SK-N-DZ (cell line): ENCODE measurements around the gene MVB12B.

Source experiments
- DNase-seq: peaks from one replicate; pipeline ENCODE4 v3.0.0-alpha.2; 2015; ENCODE audit warnings: low spot score

Gene MVB12B

DNA sequence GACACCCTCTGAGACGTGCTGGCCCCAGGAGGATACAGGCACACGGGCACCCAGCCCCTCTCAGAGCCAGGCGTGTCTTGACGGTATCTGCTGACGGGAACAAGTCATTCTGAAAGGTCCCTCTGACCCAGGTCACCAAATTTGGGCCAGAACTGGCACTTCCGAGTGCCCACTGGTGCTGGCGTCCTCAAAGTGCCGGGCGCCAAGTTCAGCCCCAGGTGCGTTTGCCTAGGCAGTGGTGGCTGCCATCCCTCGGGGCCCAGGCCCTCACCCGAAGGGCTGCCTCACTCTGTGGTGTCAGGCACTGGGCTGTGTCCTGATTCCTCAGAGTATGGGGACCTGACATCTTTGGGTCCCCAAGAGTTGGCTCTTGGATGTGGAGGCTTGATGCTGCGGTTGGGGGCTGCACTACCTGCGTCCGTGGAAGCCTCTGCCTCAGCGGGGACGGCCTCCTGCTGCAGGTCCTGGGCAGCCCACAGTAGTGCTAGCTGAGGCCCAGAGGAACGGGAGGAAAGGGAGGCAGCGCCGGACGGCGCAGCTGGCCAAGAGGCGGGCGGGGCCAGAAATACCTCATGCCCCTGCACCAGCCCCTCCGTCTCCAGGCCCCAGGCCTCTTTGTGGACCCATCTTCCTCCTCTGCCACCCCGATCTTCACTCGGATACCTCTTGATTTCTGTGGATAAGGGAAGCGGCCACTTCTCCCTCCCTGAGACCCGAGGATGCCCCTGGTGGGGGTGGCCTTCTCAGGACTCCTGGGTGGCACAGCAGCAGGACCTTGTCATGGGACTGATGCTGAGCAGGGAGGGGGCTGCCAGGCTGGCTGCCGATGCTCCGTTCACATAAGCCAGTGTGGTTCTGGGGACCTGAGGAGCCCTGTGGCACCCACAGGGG lies 177.7 kb downstream of the MVB12B start:
- DNase-seq, result no peak

DNA sequence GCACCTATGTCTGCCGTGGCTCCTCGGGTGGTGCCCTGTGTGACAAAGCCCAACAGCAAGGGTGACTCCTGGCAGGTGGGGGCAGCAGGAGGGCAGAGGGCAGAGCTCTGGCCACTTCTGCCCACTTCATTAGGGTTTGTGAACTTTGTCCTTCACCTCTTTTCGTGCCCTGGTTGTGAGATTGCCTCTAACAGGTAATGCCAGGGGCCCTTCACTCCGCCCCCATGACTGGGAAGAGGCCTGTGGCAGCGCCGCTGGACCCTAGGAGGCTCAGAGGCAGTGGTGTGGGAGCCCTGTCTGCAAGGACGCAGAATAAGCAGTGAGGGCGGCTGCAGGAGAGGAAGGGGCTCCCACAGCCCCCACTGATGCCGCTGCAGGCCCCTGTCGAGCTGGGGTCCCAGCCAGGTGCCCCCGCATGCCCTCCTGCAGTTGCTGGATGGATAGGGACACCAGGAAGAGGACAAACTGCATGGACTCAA lies 178.4 kb downstream of the MVB12B start:
- no peak for DNase-seq

DNA sequence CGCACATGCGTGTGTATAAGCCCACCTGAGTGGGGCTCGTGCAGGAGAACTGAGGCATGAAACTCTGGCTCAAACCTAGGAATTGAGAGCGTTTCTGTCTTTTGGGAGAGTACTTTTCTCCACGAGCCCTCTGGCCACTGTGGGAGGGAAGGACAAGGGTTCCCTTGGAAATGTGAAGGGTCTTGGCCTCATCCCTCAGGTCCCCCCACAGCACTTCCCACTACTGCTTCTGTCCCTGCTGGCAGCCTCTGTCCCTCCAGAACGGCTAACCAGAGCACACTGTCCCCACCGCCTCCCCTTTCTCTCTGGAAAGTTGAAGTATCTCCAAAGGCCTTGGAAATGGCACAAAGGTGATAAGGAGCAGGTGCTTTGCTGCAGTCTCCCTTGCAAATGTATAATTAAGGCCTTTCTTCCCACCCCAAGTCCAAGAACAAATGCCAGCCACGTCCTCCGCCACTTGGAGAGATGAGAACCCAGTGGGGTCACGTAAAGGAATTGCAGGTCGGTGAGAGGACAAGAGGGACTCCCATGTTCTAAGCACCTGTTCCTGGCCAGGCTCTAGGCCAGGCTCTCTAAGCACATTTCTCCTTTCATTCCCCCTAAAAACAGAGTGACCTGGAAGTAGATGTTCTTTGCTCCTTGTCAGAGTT lies 179.2 kb downstream of the MVB12B start:
- no peak for DNase-seq

DNA sequence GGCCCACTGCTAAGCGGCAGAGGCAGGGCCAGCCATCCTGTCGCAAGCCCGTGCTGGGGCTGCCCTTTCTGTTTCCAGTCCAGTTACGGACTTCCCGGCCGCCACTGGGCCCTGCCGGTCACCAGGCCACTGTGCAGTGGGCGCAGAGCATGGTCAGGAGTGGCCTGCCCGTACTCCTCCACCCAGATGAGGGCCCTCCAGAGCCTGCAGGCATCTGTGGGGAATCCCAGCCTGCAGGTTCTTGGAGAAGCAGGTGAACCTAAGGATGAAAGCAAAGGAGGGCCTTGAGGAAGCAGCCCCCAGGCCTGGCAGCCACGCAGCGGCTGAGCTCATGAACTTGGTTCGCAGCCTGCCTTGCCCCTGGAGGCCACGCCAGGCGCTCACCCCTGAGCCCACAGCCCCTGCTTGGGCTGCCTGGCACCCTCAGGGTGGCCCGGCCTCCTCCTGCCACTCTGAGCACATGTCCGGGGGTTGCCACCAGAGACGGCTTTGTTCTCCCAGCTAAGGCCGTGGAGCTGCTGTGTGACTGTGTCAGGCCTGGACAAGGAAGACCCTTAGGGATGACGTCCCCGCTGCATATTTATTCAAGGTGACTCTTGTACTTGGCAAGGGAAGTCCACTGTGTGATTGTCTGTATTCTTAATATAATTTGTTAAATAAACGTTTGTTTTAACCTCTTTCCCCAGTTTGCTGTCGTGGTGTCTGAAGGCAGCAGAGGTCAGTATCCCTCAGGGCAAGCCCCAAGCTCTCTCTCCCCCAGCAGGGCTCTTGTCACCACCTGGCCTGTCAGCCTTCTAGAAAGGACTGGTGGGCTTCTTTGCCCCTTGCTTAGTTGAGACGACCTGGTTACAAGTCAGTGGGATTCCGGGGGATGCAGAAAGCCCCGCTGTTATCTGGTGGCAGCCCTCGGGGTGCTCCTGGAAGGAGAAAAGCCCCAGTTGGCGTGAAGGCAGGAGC lies 180.0 kb downstream of the MVB12B start:
- DNase-seq, result no peak

DNA sequence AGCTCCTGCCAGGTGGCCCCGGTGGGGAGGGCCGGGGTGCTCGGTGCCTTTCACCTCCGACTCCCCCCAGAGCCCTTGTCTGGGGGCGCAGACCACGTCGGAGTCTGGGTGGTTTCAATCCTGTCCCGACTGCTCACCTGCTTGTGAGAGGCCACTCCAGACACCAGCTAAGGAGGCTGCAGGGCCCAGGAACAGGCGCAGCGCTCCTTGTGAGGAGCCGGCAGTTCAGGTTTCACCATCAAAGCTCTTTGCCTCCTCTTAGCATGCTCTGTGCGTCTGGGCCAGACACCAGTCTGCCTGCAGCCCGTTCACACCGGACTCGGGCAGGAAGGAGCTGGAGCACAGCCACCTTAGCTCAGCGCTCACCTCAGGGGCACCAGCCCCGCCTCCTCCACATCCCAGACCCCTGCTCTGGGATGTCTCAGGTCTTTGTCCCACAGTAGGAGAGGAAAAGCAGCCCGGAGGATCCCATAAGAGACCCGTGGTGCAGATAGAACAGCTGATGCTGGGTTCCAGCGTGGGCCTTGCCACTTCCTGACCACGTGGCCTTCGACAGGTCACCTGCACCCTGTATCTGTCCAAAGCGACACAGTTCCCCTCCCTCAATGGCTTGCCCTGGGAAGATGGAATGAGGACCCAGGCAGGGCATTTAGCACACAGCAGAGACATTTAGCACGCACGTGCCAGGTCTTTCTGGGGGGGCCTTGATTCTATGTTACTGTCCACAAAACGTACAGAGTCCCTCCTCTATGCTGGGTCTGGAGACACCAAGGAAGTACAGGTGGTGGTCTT lies 180.9 kb downstream of the MVB12B start:
- peak; percentile 57 for DNase-seq

DNA sequence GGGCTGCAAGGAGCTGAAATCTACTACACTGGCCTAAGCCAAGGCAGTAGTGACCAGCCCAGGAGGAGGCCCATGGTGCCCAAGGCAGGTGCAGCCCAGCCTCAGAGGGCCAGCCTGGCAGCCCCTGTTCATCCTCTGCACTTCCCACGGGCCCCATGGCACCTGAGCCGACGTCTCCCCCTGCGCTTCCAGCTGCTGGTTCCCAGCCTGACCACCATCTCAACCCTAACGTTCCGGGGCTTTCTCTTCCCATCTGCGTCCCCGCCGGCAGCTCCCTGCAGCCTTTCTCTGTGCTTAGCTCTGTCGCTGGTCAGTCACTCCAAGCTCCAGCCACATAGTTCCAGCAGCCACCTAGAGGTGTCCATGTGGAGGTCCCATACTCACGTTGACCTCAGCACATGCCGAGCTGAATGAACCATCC lies 181.6 kb downstream of the MVB12B start:
- DNase-seq, result no peak

DNA sequence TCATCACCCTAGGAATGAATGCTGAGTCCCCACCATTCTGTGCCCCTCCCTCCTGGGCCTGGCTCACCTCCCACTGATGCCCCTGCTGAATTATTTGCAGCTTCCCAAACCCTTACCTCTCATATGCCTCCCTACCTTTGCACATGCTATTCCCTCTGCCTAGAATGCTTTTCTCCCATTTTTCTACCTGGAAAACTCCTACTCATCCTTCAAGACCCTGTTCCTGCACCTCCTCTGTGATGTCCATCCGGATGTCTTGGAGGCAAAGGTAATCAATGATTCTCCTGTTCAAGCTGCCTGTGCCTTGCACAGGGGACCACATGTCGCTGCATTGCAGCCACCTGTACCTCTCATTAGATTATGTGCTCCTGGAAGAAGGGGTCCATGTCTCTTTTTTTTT lies 182.3 kb downstream of the MVB12B start:
- no peak for DNase-seq

DNA sequence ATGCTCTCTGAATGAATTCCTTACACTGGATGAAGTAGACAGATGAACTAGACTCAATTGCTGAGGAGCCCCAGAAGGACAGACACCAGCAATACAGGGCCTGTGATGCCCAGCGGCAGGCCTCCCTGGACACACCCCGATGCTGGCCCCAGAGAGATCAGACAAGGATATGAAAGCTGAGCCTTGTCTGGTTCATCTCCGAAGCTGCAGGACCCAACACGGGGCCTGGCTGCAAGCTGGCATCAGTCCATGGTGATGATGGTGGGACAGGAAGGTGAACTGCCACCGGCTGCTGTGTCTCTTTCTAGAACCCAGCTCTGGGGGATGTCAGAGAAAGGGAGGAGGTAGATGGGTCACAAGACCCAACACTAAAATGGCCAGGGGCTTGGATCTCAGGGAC lies 183.1 kb downstream of the MVB12B start:
- DNase-seq, result no peak

DNA sequence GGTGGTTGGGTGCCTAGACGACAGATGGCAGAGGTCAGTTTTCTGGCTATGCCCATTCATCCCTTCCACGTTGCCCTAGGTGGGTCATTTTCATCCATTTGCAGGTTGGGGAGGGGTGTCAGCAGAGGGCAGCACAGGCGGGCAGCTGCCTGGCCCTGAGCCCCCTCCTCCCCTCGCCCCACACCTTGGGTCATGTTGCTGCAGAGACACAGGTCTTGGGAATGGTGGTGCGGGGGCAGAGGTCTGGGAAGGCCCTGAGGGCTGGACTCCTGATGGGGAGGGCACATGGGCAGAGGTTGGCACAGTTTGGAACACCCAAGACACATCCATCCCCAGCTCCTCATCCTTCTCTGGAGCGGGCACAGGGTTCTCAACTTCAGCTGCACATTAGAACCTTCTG lies 183.9 kb downstream of the MVB12B start:
- no peak for DNase-seq

DNA sequence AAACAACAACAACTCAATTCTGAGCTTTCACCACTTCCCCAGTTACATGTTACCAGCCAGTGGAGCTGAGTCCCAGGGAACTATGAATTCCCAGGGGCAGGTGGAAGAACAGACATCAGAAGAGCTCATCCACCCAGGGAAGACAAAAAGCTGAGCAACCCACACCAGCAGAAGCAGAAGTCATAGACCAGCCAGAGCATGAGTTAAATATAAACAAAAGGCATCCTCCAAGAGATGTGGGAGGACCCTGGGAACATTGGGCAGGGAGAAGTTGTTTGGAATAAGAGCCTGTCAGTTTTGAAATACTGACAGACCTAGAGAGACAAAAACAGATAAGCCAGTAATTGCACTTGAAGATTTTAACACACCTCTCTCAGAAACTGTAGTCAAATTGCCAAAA lies 184.8 kb downstream of the MVB12B start:
- DNase-seq, result no peak

DNA sequence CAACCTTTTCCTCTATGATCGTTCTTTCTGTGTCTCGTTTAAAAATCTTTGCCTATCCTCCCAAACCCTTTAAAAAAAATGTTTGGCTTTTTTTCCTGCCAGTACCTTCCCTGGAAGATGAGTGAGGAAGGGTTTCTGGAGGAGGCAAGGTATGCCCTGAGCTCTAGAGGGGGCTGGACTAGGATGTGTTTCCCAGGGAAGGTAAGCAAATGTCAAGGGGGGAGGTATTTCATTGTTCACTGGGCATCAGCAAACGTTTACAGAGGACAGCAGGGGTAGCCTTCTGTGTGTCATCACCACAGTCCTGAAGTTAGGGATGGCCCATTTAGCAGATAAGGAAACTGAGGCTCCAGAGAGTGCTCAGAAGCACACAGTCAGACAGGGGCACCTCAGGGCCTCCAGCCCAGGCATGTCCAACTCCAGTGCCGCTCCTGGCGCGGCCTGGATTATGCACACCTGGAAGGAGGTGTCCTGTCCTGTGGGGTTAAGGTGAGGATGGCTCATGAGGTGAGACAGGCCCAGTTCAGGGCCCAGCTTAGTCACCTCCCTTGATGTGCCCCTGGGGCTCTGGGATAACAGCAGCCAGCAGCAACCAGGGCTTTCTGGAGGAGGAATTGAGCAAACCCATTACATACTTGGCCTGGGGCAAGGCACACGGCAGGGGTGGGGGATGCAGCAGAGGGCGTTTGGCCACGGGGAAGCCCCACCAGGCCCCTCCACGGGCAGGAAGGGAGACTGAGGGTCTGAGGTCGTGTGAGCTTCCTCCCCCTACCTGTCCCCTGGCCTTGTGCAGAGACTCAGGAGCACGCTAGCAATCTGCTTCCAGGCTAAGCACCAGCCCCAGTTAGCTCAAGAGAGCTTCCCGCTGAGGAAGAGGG lies 186.8 kb downstream of the MVB12B start:
- no peak for DNase-seq

DNA sequence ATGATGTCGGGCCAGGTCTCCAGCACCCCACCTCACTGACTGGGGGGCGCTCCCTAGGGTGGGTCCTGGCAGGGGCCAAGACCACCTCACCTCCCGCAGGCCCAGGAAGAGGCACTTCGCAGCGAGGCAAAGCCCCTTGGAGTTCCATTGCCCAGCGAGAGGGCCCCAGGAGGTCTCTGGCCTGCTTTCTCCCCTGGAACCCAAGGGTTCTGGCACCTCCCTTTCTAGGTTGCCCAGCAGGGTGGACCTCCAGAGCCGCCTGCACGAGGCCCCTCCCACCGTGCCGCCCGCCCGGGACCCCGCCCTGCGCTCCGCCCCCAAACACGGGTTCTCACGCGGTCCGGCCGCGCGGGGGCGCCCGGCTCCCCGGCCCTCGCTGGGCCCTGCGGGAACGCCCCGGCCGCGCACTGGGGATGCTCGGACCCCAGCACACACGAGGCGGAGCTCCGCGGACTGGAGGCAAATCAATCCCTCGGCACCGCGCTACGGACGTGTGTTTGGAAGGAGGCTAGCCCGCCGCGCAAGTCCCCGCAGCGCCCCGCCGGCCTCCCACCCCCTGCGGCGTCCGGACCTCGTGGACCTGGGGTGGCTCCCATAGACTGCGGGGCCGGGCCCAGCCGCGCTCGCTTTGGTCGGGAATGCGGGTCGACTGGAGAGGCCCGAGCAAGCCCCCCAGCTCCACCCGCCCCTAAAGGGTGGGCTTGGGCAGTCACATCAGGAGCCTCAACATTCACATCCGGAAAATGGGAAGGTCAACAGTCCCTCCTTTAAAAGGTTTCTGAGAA lies 187.6 kb downstream of the MVB12B start:
- peak; percentile 74 for DNase-seq

DNA sequence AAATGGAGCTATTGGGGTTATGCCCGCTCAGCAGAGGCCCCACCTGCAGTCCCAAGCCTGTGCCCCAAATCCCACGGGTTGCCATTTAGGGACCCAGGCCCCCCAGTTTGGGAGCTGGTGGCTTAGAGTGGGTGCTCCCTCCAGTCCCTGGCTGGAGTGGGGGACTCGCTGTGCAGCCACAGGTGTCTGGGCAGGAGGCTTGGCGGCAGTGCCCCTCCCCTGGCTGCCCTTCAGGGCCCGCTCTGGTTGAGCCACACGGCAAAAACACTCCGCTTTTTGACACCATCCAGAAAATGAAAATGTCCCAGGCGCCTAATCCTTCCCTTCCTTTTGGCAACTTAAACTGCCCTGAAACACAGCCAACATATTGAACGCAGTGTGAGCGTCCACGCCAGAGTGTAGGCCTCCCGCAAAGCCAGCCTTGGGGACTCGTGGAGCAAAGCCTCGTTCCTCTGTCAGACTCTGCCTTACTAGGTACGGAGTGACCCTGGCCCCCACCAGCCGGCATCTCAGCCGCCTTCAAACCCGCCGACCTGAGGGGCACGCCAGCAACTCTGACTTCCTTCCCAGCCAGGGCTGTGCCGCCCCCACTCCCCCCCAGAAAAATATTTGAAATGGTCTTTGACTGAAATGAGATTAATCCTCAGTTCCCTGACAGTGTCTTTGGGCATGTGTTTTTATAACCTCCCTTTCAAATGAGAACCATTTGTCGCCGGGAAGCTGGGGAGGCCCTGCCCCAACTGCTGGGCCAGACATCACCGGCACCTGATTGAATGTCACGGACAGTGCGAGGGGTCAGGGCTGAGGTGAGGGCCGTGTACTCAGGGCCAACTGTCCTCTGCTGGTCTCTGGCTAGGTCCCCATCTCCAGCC lies 188.6 kb downstream of the MVB12B start:
- DNase-seq, result no peak

DNA sequence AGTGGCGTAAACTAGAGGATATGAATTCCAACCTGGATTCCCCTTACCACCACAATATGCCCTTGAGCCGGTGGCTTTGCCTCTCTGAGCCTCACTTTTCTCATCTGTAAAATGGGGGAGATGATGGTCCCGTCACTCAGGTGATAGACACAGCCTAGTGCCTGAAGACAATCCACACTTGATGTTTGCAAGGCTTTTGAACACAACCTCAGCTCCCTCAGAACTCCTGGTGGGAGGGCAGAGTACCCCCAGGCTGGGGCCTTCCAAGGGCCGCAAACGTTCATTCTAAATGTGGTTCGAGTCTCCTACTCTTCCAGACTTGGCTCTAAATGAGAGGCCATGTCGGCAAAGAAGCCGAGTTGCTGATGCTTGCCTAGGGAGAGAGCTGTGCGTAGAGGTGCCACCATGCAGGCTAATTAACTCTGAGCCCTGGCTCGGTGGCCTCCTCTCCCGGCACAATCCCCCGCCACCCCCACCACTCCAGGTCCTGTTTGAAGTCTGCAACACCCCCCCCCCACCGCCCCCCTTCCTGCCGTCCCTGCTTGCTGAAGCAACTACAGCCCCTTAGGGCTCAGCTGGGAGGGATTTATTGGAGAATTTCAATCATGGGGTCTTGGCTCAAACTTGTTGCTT lies 189.4 kb downstream of the MVB12B start:
- DNase-seq, result no peak

DNA sequence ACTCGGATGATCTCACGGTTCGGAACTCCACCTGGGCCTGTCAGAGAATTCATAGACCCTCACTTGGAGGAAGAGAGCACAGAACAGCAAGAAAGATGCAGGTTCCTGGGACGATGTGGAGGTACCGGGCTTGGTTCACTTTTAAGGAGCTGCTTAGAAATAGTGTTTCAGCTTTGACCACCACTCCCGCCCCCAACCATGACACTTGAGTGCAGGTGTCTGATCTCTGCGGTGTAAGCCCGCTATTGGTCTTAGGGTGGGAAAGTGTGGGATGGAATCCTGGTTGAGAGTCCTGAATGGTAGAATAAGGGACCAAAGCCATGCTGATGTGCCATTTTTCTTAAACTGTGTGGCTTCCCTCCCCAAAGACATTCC lies 189.9 kb downstream of the MVB12B start:
- no peak for DNase-seq

DNA sequence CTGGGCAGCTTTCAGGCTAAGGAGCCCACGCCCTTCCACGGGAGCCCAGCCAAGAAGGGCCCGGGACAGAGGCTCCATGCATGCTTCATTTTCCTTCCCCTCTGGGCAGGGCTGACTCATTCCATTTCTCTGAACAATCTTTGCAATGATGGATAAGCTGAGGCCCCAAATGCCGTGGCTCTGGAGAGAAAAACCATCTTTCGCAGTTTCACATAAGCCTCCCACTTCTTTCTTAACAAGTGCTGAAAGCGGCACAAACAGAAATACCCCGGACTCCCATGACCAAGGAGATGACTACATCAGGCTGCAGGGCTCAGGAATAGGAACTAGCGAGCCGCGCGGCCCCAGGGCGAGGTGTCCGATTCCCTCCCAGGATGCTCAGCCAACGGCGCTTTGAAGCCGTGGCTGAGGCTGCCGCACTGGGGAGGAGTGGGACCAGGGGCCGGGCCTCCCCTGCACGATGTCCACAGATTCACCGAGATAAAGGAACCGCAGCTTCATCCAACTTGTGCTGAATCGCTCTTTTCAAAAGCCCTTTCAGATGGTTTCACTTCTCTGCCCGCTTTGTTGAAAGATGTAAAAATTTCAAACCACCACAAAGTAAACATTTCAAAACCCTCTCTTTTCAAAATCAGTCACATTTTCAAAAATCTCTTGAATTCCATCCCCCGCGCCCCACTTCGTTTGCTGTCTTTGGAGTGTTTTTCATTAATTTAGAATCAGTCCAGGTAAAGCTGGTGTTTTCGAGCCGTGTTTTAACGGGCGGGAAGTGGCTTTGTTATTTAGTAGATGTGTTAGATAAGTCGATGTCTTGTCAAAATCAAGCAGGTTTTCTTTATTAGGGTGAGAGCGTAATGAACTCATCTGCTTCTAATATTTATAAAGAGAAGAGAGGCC lies 190.6 kb downstream of the MVB12B start:
- DNase-seq, result peak; percentile 67
